PC-3 (cell line): ENCODE results near the gene HPSE2.

ENCODE experiments used
- EZH2phosphoT487 ChIP-seq: fragments of 300-600 bp; sonication (generic); IDR thresholded peaks from 2 replicates; pipeline ENCODE4 v1.6.1; 2018; ENCODE audit warnings: mild to moderate bottlenecking, antibody characterized with exemption, low read length, borderline replicate concordance
- TF ChIP-seq, protein P1 (sequence below): fragments of 300-600 bp; sonication (generic); conservative IDR thresholded peaks from 2 replicates; pipeline ENCODE4 v1.5.1; 2017; ENCODE audit warnings: antibody characterized with exemption, low read depth, mild to moderate bottlenecking, low read length

DNA sequence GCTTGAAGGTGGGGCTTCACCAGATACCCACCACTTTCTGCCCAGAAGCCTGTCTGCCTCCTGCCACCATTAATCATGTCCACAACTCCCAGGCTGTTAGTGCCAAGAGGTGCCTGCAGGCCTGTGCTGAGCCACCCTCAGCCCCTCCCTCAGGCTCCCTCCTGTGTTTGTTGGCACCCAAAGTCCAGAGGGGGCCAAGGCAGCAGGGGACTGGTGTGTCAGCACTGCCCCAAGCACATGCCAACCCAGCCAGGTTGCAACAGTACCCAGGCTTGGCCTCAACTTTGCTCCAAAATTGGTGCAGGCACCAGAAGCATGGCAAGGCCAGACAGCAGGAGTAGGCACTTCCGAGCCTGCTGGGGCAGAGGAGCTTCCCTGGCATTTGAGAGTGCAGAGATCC is 111.3 kb downstream of the HPSE2 start:
- TF ChIP-seq, protein P1, sequence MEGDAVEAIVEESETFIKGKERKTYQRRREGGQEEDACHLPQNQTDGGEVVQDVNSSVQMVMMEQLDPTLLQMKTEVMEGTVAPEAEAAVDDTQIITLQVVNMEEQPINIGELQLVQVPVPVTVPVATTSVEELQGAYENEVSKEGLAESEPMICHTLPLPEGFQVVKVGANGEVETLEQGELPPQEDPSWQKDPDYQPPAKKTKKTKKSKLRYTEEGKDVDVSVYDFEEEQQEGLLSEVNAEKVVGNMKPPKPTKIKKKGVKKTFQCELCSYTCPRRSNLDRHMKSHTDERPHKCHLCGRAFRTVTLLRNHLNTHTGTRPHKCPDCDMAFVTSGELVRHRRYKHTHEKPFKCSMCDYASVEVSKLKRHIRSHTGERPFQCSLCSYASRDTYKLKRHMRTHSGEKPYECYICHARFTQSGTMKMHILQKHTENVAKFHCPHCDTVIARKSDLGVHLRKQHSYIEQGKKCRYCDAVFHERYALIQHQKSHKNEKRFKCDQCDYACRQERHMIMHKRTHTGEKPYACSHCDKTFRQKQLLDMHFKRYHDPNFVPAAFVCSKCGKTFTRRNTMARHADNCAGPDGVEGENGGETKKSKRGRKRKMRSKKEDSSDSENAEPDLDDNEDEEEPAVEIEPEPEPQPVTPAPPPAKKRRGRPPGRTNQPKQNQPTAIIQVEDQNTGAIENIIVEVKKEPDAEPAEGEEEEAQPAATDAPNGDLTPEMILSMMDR, result no peak
- TF ChIP-seq EZH2phosphoT487, result no peak
